Endothelial cell of umbilical vein (primary cell): ENCODE data around the gene PTRHD1.

Experiments used
- EZH2 ChIP-seq: IDR thresholded peaks from 2 replicates; pipeline ENCODE4 v1.6.1; 2012; ENCODE audit warnings: borderline replicate concordance, low read depth, mild to moderate bottlenecking, moderate library complexity, low read length, inconsistent platforms; ENCODE audit not compliant: severe bottlenecking
- FOS ChIP-seq: IDR thresholded peaks from 2 replicates; pipeline ENCODE4 v1.6.1; 2011; ENCODE audit warnings: mild to moderate bottlenecking, low read length, moderate library complexity, borderline replicate concordance; ENCODE audit not compliant: insufficient read depth
- GATA2 ChIP-seq: IDR thresholded peaks from 2 replicates; pipeline ENCODE4 v1.7.0; 2011; ENCODE audit warnings: low read depth, mild to moderate bottlenecking, moderate library complexity, mixed read lengths, low read length; ENCODE audit not compliant: insufficient read length, insufficient read depth
- MAX ChIP-seq: IDR thresholded peaks from 2 replicates; pipeline ENCODE4 v1.6.1; 2011; ENCODE audit not compliant: insufficient read depth, insufficient read length
- MYC ChIP-seq: IDR thresholded peaks from one replicate; pipeline ENCODE4 v1.6.1; 2011; ENCODE audit warnings: mild to moderate bottlenecking, low read depth, low read length
- POLR2A ChIP-seq: IDR thresholded peaks from 2 replicates; pipeline ENCODE4 v1.6.1; 2012; ENCODE audit warnings: low read depth, mild to moderate bottlenecking, control low read depth, low read length
- POLR2AphosphoS5 ChIP-seq: IDR thresholded peaks from 2 replicates; pipeline ENCODE4 v1.6.1; 2012; ENCODE audit warnings: low read depth, mild to moderate bottlenecking, control low read depth, low read length, moderate library complexity; ENCODE audit not compliant: insufficient read depth
- TF ChIP-seq, protein P1 (sequence below), 2 donors: IDR thresholded peaks; 1 replicate in 1 of 2; 2 replicates in 1 of 2; pipeline ENCODE4 v1.5.1; 2011; ENCODE audit warnings: low read length in 2 of 2, mild to moderate bottlenecking in 2 of 2, moderate library complexity in 2 of 2, control low read depth in 1 of 2, inconsistent platforms in 1 of 2, low read depth in 1 of 2; ENCODE audit not compliant: insufficient read depth in 1 of 2; ENCODE audit errors: extremely low read depth in 1 of 2

- no peak for TF ChIP-seq POLR2AphosphoS5
- TF ChIP-seq, protein P1, sequence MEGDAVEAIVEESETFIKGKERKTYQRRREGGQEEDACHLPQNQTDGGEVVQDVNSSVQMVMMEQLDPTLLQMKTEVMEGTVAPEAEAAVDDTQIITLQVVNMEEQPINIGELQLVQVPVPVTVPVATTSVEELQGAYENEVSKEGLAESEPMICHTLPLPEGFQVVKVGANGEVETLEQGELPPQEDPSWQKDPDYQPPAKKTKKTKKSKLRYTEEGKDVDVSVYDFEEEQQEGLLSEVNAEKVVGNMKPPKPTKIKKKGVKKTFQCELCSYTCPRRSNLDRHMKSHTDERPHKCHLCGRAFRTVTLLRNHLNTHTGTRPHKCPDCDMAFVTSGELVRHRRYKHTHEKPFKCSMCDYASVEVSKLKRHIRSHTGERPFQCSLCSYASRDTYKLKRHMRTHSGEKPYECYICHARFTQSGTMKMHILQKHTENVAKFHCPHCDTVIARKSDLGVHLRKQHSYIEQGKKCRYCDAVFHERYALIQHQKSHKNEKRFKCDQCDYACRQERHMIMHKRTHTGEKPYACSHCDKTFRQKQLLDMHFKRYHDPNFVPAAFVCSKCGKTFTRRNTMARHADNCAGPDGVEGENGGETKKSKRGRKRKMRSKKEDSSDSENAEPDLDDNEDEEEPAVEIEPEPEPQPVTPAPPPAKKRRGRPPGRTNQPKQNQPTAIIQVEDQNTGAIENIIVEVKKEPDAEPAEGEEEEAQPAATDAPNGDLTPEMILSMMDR (IDR thresholded peaks at IDR 0.05; ENCODE audit: extremely low read depth in 1 of 2, insufficient read depth in 1 of 2, low read depth in 1 of 2, low read length in 2 of 2) = no peak
- TF ChIP-seq MAX = no peak
- TF ChIP-seq EZH2 = no peak
- TF ChIP-seq POLR2A = no peak
- no peak for TF ChIP-seq MYC
- TF ChIP-seq GATA2 = no peak
- no peak for TF ChIP-seq FOS
These were observed 38.3 kb upstream of the PTRHD1 start for GRCh38 chr2:24831221-24832072.
